Cardiac septum (tissue), 1 donor: ENCODE results near the gene C5orf24. TPM values are rescaled to one million over a fixed set of nuclear protein-coding genes. Genes with fewer than 3 reads are reported as not detected.
A peak's percentile ranks its signal among the peaks of the same experiment; 100 is the strongest.
"Not testable (repeated sequence)": the region's sequence is repeated elsewhere in the genome, so short reads cannot be mapped to it uniquely, and the experiment has no call there.

Source experiments
- DNase-seq: peaks from one replicate; pipeline ENCODE4 v3.0.0-alpha.2; 2020; ENCODE audit warnings: low spot score
- intact Hi-C: fragments of 100-400 bp; cut with DNase I; formaldehyde crosslinking; loops from one replicate; pipeline ENCODE4 v1.14.0; 2022
- total RNA-seq: library from RNA; stranded (reverse); fragmentation: NEBNext Ultra II Directional; extraction: Animal tissue kit (Norgen Biotek cat#: 25700); gene quantifications from one replicate; pipeline ENCODE4 v1.2.1, GENCODE V29; 2021
- donor health status: DM: no; HTN: no; CAD: no.

Gene C5orf24
- total RNA-seq, 1 donor from 2014 or later: 26.6 TPM

DNA sequence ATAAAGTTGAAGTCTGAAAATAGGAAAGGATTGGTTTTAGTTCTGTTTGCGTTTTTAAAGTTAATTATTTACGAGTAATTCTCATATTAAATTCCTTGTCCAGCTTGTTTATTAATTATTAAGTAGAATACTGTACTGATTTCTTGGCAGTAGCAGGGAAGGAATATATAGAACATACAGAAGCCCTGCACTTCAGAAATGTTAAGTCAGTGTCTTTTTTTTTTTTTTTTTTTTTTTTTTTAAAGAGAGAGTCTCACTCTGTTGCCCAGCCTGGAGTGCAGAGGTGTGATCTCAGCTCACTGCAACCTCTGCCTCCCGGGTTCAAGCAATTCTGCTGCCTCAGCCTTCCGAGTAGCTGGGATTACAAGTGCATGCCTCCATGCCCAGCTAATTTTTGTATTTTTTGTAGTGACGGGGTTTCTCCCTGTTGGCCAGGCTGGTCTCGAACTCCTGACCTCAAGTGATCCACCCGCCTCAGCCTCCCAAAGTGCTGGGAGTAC lies 3.7 kb downstream of the C5orf24 start:
- not testable (repeated sequence) for DNase-seq
- intact Hi-C loops: loop anchor here (5.0 kb wide), 1 partner anchor 92 kb away; the partner anchor contains the start of gene DDX46

- no peak for DNase-seq
- intact Hi-C loops: no loop called here
These were observed 5.6 kb downstream of the C5orf24 start for GRCh38 chr5:134851307-134851923.

- DNase-seq, intact Hi-C loops: not testable (repeated sequence)
These were observed 10.7 kb downstream of the C5orf24 start for GRCh38 chr5:134856465-134856864.

DNA sequence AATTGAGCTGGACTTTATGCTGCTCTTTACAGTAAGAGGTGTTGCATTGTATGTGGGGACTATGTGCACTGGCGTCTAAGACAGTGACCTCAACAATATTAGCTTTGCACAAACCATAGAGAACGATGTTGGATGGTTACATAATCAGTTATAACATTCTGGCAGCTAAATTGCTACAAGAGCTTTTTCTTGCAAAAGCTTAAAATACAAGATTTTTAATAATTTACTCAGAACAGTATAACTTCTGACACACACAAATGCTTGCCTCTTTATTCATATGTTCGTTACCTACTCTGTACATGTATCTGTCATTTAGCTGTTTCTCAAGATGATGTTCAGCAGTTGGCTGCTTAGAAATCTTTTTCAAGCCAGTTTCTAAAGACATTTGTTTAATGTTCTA lies 11.6 kb downstream of the C5orf24 start:
- intact Hi-C loops: no loop called here
- no peak for DNase-seq

GRCh38 chr5:134864707-134865106 lies 18.9 kb downstream of the C5orf24 start:
- peak; percentile 14 for DNase-seq
- intact Hi-C loops: no loop called here

DNA sequence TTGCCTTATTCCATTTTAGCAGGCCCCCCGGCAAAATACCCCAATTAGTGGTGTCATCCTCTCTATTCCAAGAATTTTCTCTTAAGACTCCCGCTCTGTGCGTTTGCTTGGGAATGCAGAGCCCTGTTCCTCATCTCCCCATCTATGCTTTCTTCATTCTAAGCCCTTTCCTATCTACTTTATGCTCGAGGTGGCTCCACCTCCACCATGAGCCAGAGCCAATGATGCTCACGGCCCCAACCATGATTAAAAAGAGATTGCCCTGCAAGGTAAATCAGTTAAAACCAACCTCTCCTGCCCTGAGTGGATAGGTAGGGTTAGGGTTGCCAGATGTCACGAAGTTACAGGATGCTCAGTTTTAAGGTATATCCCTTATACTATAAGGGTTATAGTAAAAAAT lies 27.7 kb downstream of the C5orf24 start:
- DNase-seq: no peak
- intact Hi-C loops: loop anchor here (10.0 kb wide), 1 partner anchor 139 kb away; the partner anchor contains the start of gene CAMLG

DNA sequence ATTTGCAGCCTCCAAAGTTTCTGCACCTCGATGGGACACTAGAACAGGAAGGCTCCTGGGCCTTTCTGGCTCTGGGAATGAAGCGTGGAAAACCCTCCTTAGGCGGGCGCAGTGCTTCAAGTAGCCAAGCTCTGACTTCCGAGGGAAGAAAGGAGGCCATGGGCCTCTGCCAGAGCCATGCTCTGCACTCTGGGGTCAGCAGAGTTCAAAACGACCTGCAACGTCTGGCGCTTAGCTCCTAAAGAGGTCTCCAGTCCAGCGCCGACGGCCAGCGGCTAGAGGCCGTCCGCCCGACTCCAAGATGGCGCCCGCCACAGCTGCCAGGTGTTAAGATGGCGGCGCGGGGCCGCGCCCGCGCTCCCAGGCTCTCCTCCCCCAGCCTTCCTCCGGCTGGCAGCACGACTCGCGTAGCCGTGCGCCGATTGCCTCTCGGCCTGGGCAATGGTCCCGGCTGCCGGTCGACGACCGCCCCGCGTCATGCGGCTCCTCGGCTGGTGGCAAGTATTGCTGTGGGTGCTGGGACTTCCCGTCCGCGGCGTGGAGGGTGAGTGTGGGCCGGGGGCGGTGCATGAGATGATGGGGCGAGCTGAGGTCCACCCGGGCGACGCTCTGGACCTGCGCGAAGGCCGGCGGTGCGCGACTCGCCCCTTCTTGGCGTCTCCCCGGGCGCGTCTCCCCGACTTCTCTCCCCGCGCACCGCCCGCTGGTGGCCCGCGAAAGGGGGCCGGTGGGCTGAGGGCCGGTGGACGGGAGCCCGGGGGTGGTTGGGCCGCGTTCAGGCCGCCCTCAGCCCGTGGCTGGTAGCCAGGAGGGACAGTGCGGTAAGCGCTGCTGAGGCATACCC lies 28.4 kb downstream of the C5orf24 start, which contains the start of gene TXNDC15:
TSS of gene TXNDC15 (plus strand) at position 385 of the 844 bp plus-strand sequence. CDS start at position 442, 57 bp downstream.
- peak; percentile 96 for DNase-seq
- intact Hi-C loops: loop anchor here (1.0 to 10.0 kb wide), 3 partner anchors 28 to 139 kb away; partner anchors contain the start of gene CAMLG

- intact Hi-C loops: loop anchor here (1.0 to 10.0 kb wide), 3 partner anchors 29 to 140 kb away; partner anchors contain the start of gene CAMLG
- DNase-seq: peak; percentile 83
These were observed 29.3 kb downstream of the C5orf24 start for GRCh38 chr5:134874831-134875655.

DNA sequence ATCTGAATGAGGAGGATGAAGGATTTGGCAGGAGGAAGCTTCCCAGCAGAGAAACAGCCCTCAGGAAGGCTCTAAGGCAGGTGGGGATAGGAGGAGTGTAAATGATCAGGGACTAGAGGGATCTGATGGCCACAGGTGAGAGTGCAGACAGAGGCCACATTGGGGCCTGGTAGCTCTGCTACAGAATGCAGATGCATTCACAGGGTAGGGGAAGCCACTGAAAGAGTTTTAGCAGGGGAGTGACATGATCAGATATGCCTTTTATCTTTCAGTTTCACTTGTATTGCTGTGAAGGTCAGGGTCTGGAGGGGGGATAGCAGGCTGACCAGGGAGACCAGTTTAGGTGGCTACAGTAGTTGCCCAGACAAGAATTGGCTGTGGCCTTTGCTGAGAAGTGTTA lies 31.4 kb downstream of the C5orf24 start:
- DNase-seq: no peak
- intact Hi-C loops: loop anchor here (10.0 kb wide), 1 partner anchor 142 kb away; the partner anchor contains the start of gene CAMLG

DNA sequence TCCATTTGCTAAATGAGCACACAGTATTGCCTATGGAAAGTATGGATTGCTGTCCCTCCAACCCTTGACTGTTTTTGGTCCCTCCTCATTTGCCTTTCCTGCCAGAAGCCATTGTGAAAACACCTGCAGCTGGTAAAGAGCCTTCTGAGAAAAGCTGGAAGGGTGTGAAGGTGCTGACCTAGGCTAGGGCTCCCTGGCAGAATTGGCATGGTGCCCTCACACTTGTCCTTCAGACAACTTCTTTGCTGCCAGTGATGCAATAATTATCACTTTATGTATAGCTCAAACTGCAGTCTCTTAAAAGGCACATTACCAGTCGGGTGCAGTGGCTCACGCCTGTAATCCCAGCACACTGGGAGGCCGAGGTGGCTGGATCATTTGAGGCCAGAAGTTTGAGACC lies 32.6 kb downstream of the C5orf24 start:
- intact Hi-C loops: loop anchor here (10.0 kb wide), 1 partner anchor 144 kb away; the partner anchor contains the start of gene CAMLG
- no peak for DNase-seq

DNA sequence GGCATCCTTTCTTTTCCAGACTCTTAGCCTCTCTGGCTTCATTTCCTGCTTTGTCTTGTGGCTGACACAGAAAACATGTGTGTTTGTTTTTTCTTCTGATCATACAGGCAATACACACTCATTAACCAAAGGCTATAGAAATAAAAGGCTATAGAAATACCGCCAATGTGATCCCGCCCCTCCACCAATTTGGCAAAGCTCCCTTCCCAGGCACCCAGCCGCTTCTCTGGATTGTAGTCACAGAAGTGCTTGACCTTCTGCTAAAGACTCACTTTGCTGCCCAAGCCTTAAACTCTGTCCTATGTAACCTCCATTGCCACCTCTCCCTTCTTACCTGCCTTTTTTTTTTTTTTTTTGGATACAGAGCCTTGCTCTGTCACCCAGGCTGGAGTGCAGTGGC lies 33.7 kb downstream of the C5orf24 start:
- intact Hi-C loops: loop anchor here (10.0 kb wide), 1 partner anchor 145 kb away; the partner anchor contains the start of gene CAMLG
- no peak for DNase-seq

- DNase-seq, intact Hi-C loops: not testable (repeated sequence)
These were observed 35.2 kb downstream of the C5orf24 start for GRCh38 chr5:134880937-134881336.

- intact Hi-C loops, DNase-seq: not testable (repeated sequence)
These were observed 35.9 kb downstream of the C5orf24 start for GRCh38 chr5:134881711-134882110.

DNA sequence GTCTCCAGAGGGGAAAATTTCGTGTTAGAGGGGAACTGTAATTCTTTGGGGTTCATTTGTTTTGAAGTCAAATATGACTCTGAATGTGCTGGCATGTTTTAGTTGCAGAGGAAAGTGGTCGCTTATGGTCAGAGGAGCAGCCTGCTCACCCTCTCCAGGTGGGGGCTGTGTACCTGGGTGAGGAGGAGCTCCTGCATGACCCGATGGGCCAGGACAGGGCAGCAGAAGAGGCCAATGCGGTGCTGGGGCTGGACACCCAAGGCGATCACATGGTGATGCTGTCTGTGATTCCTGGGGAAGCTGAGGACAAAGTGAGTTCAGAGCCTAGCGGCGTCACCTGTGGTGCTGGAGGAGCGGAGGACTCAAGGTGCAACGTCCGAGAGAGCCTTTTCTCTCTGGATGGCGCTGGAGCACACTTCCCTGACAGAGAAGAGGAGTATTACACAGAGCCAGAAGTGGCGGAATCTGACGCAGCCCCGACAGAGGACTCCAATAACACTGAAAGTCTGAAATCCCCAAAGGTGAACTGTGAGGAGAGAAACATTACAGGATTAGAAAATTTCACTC lies 41.9 kb downstream of the C5orf24 start:
- DNase-seq: no peak
- intact Hi-C loops: no loop called here

DNA sequence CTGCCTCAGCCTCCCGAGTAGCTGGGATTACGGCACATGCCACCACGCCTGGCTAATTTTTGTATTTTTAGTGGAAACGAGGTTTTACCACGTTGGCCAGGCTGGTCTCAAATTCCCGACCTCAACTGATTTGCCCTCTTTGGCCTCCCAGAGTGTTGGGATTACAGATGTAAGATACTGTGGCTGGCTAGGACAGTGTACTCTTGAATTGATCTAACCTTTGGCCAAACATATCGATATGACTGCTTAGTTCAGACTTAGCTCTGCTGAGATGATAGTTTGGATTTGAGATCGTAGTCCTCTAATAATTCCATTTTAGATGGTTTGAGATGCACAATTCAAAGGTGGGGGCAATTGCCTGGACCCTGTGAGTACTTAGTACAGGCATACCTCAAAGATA lies 43.6 kb downstream of the C5orf24 start:
- no peak for DNase-seq
- intact Hi-C loops: no loop called here

DNA sequence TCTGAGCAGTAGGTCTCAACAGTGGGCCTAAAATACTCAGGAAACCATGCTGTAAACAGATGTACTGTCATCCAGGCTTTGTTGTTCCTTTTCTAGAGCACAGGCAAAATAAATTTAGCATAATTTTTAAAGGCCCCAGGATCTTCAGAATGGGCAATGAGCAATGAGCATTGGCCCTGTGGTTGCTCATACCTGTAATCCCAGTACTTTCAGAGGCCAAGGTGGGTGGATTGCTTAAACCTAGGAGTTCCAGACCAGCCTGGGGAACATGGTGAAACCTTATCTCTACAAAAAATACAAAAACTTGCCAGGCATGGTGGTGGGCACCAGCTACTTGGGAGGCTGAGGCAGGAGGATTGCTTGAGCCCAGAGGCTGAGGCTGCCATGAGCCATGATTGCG lies 45.7 kb downstream of the C5orf24 start:
- no peak for DNase-seq
- intact Hi-C loops: no loop called here

GRCh38 chr5:134892282-134892681 lies 46.5 kb downstream of the C5orf24 start:
- no peak for DNase-seq
- intact Hi-C loops: no loop called here

DNA sequence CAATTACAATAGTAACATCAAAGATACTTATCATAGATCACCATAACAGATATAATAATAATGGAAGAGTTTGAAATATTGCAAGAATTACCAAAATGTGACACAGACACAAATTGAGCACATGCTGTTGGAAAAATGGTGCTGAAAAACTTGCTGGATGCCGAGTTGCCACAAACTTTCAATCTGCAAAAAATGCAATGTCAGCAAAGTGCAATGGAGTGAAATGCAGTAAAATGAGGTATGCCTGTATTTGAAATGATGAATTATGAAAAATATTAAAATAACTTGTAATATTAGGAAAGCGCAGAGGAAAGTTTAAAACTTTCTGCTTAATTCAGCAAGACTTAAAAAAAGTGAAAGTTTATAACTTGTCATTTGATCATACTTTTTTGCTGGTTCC lies 47.2 kb downstream of the C5orf24 start:
- no peak for DNase-seq
- intact Hi-C loops: no loop called here
